GM18870 (cell line): ENCODE measurements around the gene SLC66A2.

Source experiments
- ATAC-seq: cut with Tn5 transposase; IDR thresholded peaks from one replicate; pipeline ENCODE4 v1.9.1; 2021; ENCODE audit warnings: moderate library complexity; ENCODE audit not compliant: unreplicated experiment

Gene SLC66A2

DNA sequence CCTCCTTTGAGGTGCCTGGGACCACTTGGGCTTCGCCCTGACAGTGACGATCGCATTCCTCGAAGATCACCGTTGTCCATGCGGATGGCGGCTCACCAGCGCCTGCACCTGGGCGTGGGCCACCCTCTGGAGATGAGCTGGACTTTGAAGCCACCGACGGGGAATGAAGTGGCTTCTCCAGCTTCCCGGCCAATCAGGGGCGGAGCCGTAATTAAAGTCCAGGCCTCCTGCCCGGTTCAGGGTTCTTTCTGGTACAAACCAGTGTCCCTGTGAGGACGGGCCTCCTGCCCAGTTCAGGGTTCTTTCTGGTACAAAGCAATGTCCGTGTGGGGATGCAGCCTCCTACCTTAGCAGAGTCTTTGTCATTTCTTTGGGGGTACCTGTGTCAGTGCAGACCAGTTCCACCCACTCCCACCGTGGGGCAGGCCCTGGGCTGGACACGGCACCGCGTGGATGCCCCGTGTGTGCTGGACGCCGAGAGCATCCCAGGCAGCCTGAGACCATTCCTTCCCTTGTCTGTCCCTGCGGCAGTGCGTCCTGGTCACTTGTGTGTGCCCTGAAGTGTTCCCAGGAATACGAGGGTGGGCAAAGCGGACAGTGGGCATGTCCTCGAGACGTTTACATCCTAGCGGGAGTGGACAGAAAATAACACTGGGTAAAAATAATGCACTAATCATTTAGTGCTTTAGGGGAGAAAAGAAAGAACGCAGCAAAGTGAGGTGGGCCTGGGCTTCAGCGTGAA lies 98.7 kb downstream of the SLC66A2 start:
- no peak for ATAC-seq
